ENCODE measurements around the gene ATP6AP1.

The ATP6AP1 gene

GRCh38 chrX:154433605-154434004 lies 5.1 kb downstream of the ATP6AP1 start:
- Mint-ChIP-seq H3K4me3 (no peak overlapping the region), H3K27ac (peak overlapping the region in 1 of 2 donors; percentile 59), H3K27me3 (no peaks in the 10 kb centered on the region), H3K9me3 (no peaks in the 10 kb centered on the region), H3K4me1 (peaks cover 40% of the 10 kb centered on the region)
- DNase-seq (no peak), ATAC-seq (no peak)

- ATAC-seq, result no peak
- no peak for DNase-seq
- H3K9me3 Mint-ChIP-seq, result no peaks in the 10 kb centered on the region
- peaks cover 44% of the 10 kb centered on the region for H3K4me1 Mint-ChIP-seq
- H3K4me3 Mint-ChIP-seq, result no peak overlapping the region
- no peaks in the 10 kb centered on the region for H3K27me3 Mint-ChIP-seq
- no peak overlapping the region for H3K27ac Mint-ChIP-seq
Measured at GRCh38 chrX:154434394-154435168, 6.1 kb downstream of the ATP6AP1 start.

- Mint-ChIP-seq H3K4me3 (no peak overlapping the region), H3K27ac (no peak overlapping the region), H3K9me3 (no peaks in the 10 kb centered on the region), H3K4me1 (peaks cover 46% of the 10 kb centered on the region), H3K27me3 (no peaks in the 10 kb centered on the region)
- DNase-seq (no peak), ATAC-seq (no peak)
Measured at GRCh38 chrX:154435171-154435733, 6.8 kb downstream of the ATP6AP1 start.

GRCh38 chrX:154436374-154436982 lies 8.0 kb downstream of the ATP6AP1 start:
- Mint-ChIP-seq H3K4me3 (peak overlapping the region; percentile 84 to 91), H3K4me1 (peaks cover 47% of the 10 kb centered on the region), H3K27ac (peak overlapping the region; percentile 86 to 96), H3K27me3 (no peaks in the 10 kb centered on the region), H3K9me3 (no peaks in the 10 kb centered on the region)
- ATAC-seq (peak; percentile 80), DNase-seq (peak; percentile 46 to 53)

- peak within 1 kb of the TSS; percentile 92 to 96 for H3K27ac Mint-ChIP-seq
- H3K27me3 Mint-ChIP-seq, result no peaks in the 10 kb centered on the region
- H3K4me1 Mint-ChIP-seq, result peaks cover 50% of the 10 kb centered on the region
- DNase-seq, result peak; percentile 57
- ATAC-seq, result peak; percentile 47
- no peaks in the 10 kb centered on the region for H3K9me3 Mint-ChIP-seq
- peak within 1 kb of the TSS; percentile 86 to 91 for H3K4me3 Mint-ChIP-seq
Measured at GRCh38 chrX:154436983-154437752, 8.7 kb downstream of the ATP6AP1 start, which contains the start of gene GDI1. GDI1 (plus strand) TSS chrX:154437154; CDS start chrX:154437255, 101 bp downstream.

GRCh38 chrX:154437971-154438893 lies 9.8 kb downstream of the ATP6AP1 start:
- peak overlapping the region in 1 of 2 donors; percentile 89 for H3K27ac Mint-ChIP-seq
- no peaks in the 10 kb centered on the region for H3K27me3 Mint-ChIP-seq
- no peaks in the 10 kb centered on the region for H3K9me3 Mint-ChIP-seq
- H3K4me1 Mint-ChIP-seq, result peaks cover 53% of the 10 kb centered on the region
- no peak for DNase-seq
- H3K4me3 Mint-ChIP-seq, result peak overlapping the region; percentile 86 to 89
- ATAC-seq, result no peak

- ATAC-seq (no peak), DNase-seq (no peak)
- Mint-ChIP-seq H3K4me3 (no peak overlapping the region), H3K4me1 (peaks cover 53% of the 10 kb centered on the region), H3K9me3 (no peaks in the 10 kb centered on the region), H3K27ac (no peak overlapping the region), H3K27me3 (no peaks in the 10 kb centered on the region)
Measured at GRCh38 chrX:154439841-154440240, 11.4 kb downstream of the ATP6AP1 start.

- ATAC-seq (no peak), DNase-seq (no peak)
- Mint-ChIP-seq H3K4me3 (no peak overlapping the region), H3K9me3 (no peaks in the 10 kb centered on the region), H3K27ac (no peak overlapping the region), H3K4me1 (peaks cover 50% of the 10 kb centered on the region), H3K27me3 (no peaks in the 10 kb centered on the region)
Measured at GRCh38 chrX:154440623-154441357, 12.3 kb downstream of the ATP6AP1 start.

GRCh38 chrX:154441564-154441963 lies 13.1 kb downstream of the ATP6AP1 start:
- Mint-ChIP-seq H3K27me3 (no peaks in the 10 kb centered on the region), H3K9me3 (no peaks in the 10 kb centered on the region), H3K4me1 (peaks cover 50% of the 10 kb centered on the region), H3K27ac (no peak overlapping the region), H3K4me3 (no peak overlapping the region)
- DNase-seq (no peak), ATAC-seq (no peak)

GRCh38 chrX:154441984-154442707 lies 13.7 kb downstream of the ATP6AP1 start:
- no peak overlapping the region for H3K27ac Mint-ChIP-seq
- H3K4me1 Mint-ChIP-seq, result peaks cover 56% of the 10 kb centered on the region
- H3K9me3 Mint-ChIP-seq, result no peaks in the 10 kb centered on the region
- DNase-seq, result no peak
- H3K4me3 Mint-ChIP-seq, result no peak overlapping the region
- H3K27me3 Mint-ChIP-seq, result no peaks in the 10 kb centered on the region
- ATAC-seq, result no peak

- no peaks in the 10 kb centered on the region for H3K27me3 Mint-ChIP-seq
- DNase-seq (no peak), ATAC-seq (peak; percentile 15)
- H3K27ac Mint-ChIP-seq, result peak overlapping the region in 1 of 2 donors; percentile 75
- no peaks in the 10 kb centered on the region for H3K9me3 Mint-ChIP-seq
- peaks cover 52% of the 10 kb centered on the region for H3K4me1 Mint-ChIP-seq
- H3K4me3 Mint-ChIP-seq, result peak overlapping the region; percentile 76 to 79
Measured at GRCh38 chrX:154443479-154443910, 15.0 kb downstream of the ATP6AP1 start.

- Mint-ChIP-seq H3K27ac (peak within 1 kb of the TSS; percentile 75 to 80), H3K4me1 (peaks cover 47% of the 10 kb centered on the region), H3K9me3 (no peaks in the 10 kb centered on the region), H3K4me3 (peak within 1 kb of the TSS; percentile 77 to 79), H3K27me3 (no peaks in the 10 kb centered on the region)
- DNase-seq (peak; percentile 56 to 58), ATAC-seq (peak; percentile 84)
Measured at GRCh38 chrX:154443992-154444754, 15.7 kb downstream of the ATP6AP1 start, which contains the start of gene FAM50A. FAM50A (plus strand) TSS chrX:154444141; CDS start chrX:154444236, 95 bp downstream.

GRCh38 chrX:154444755-154445246 lies 16.3 kb downstream of the ATP6AP1 start:
- H3K4me3 Mint-ChIP-seq, result peak overlapping the region; percentile 44 to 59
- DNase-seq, result no peak
- peaks cover 47% of the 10 kb centered on the region for H3K4me1 Mint-ChIP-seq
- no peak for ATAC-seq
- no peaks in the 10 kb centered on the region for H3K27me3 Mint-ChIP-seq
- peak overlapping the region in 1 of 2 donors; percentile 27 for H3K27ac Mint-ChIP-seq
- H3K9me3 Mint-ChIP-seq, result no peaks in the 10 kb centered on the region

All from stimulated activated naive CD8-positive, alpha-beta T cell treated with anti-CD3 and anti-CD28 coated beads, Interleukin-15, amount 100 ng/mL, for 72 hours (primary cell).